K562 (cell line): ENCODE data around the gene HSD17B10. TPM values are rescaled to one million over a fixed set of nuclear protein-coding genes. Genes with fewer than 3 reads are reported as not detected.

ENCODE experiments used
- BHLHE40 ChIP-seq: IDR thresholded peaks from 2 replicates; pipeline ENCODE4 v1.6.1; 2011; ENCODE audit warnings: low read length, improper control_type of control experiment
- CCNT2 ChIP-seq: IDR thresholded peaks from 2 replicates; pipeline ENCODE4 v1.6.1; 2011; ENCODE audit warnings: borderline replicate concordance, low read depth, mild to moderate bottlenecking, moderate library complexity, mixed read lengths, low read length; ENCODE audit not compliant: insufficient read length; ENCODE audit errors: extremely low read depth
- CTCF ChIP-seq, 3 experiments: IDR thresholded peaks in 2 of 3; conservative IDR thresholded peaks in 1 of 3; 2 replicates each; pipeline ENCODE4 v1.5.1; 2011 to 2012; ENCODE audit warnings: low read length in 3 of 3, mild to moderate bottlenecking in 3 of 3, control low read depth in 2 of 3, improper control_type of control experiment in 1 of 3, inconsistent platforms in 1 of 3, low read depth in 1 of 3, mixed read lengths in 1 of 3, moderate library complexity in 1 of 3; ENCODE audit not compliant: insufficient read depth in 2 of 3
- GABPA ChIP-seq: fragments of 200-800 bp; sonication (Bioruptor generic); conservative IDR thresholded peaks from 2 replicates; pipeline ENCODE4 v1.6.1; 2016; ENCODE audit warnings: low read depth, missing genetic modification characterization, missing compliant biosample characterization
- HNRNPLL ChIP-seq: fragments of 200-400 bp; formaldehyde crosslinking; IDR thresholded peaks from 2 replicates; pipeline ENCODE4 v1.6.1; 2017; ENCODE audit warnings: low read length, low read depth, mild to moderate bottlenecking; ENCODE audit not compliant: poor library complexity, severe bottlenecking
- KLF13 ChIP-seq: fragments of 450-650 bp; IDR thresholded peaks from 2 replicates; pipeline ENCODE4 v1.6.1; 2016; ENCODE audit warnings: missing genetic modification characterization, low read depth, mild to moderate bottlenecking, missing compliant biosample characterization, moderate library complexity, borderline replicate concordance
- MTA1 ChIP-seq: fragments of 450-650 bp; IDR thresholded peaks from 2 replicates; pipeline ENCODE4 v1.6.1; 2017; ENCODE audit warnings: borderline replicate concordance
- NFE2 ChIP-seq: IDR thresholded peaks from 2 replicates; pipeline ENCODE4 v1.6.1; 2014; ENCODE audit warnings: antibody characterized with exemption, low read depth
- NFYB ChIP-seq: IDR thresholded peaks from 2 replicates; pipeline ENCODE4 v1.6.1; 2011; ENCODE audit warnings: mild to moderate bottlenecking, moderate library complexity; ENCODE audit not compliant: insufficient read length; ENCODE audit errors: extremely low read depth
- SPI1 ChIP-seq: IDR thresholded peaks from 2 replicates; pipeline ENCODE4 v1.6.1; 2011; ENCODE audit warnings: low read depth, low read length, control low read depth, borderline replicate concordance
- YY1 ChIP-seq, 3 experiments: IDR thresholded peaks; 2 replicates each; pipeline ENCODE4 v1.6.1; 2011; ENCODE audit warnings: low read length in 2 of 3, mild to moderate bottlenecking in 2 of 3, moderate library complexity in 2 of 3, borderline replicate concordance in 1 of 3, control low read depth in 1 of 3, low read depth in 1 of 3; ENCODE audit not compliant: insufficient read depth in 3 of 3, insufficient replicate concordance in 2 of 3, control insufficient read depth in 1 of 3, insufficient read length in 1 of 3; ENCODE audit errors: extremely low read depth in 1 of 3
- ZBTB2 ChIP-seq: fragments of 450-650 bp; IDR thresholded peaks from 2 replicates; pipeline ENCODE4 v1.6.1; 2016; ENCODE audit warnings: antibody characterized with exemption
- ZNF134 ChIP-seq: fragments of 250-450 bp; sonication (Bioruptor Pico); conservative IDR thresholded peaks from 2 replicates; pipeline ENCODE4 v1.4.0; 2020
- ZNF232 ChIP-seq: sonication (generic); formaldehyde crosslinking; IDR thresholded peaks from 2 replicates; pipeline ENCODE4 v1.8.0; 2022; ENCODE audit warnings: mild to moderate bottlenecking, missing genetic modification reagents
- ZNF408 ChIP-seq: fragments of 250-450 bp; sonication (Bioruptor Pico); IDR thresholded peaks from 2 replicates; pipeline ENCODE4 v1.4.0; 2020; ENCODE audit warnings: low read depth, mild to moderate bottlenecking, moderate library complexity
- ZNF512 ChIP-seq: IDR thresholded peaks from 2 replicates; pipeline ENCODE4 v1.6.1; 2016; ENCODE audit warnings: missing genetic modification characterization, missing compliant biosample characterization
- polyA plus RNA-seq, 8 experiments: library from polyadenylated mRNA; depleted of rRNA in 4 of 8; stranded (reverse) in 5 of 8; unstranded in 3 of 8; fragments of >200 nt; fragmentation: Nextera tagmentation in 2 of 8; fragmentation: Illumina TruSeq in 1 of 8; extraction: Ambion mirVana in 2 of 8; extraction: Trizol in 1 of 8; gene quantifications; 2 replicates each; pipeline versions ENCODE4 v1.2.1 to v1.2.3, GENCODE V29; 2011 to 2014; ENCODE audit warnings: inconsistent platforms in 1 of 8, missing spikeins in 1 of 8
- total RNA-seq, 7 experiments: library from RNA; depleted of rRNA in 6 of 7; stranded (reverse); fragments of >200 nt in 6 of 7; fragmentation: Illumina TruSeq in 2 of 7; extraction: Trizol in 2 of 7; gene quantifications; 2 replicates each; pipeline versions ENCODE4 v1.2.1 to v1.2.3, GENCODE V29; 2011 to 2021; ENCODE audit warnings: low replicate concordance in 1 of 7

The HSD17B10 gene
- total and polyA plus RNA-seq, 9 of the 15 experiments (the other 6 are each of a cell fraction or from before 2014, with no cell fraction given): 45.3 to 221 (median 186) TPM

GRCh38 chrX:53433651-53434639 lies at the start of gene HSD17B10 (continued):
- peak; percentile 56 to 90 (median 86) for TF ChIP-seq YY1 (IDR thresholded peaks at IDR 0.05; ENCODE audit: borderline replicate concordance in 1 of 3, control insufficient read depth in 1 of 3, extremely low read depth in 1 of 3, insufficient read depth in 3 of 3, insufficient read length in 1 of 3, insufficient replicate concordance in 2 of 3, low read depth in 1 of 3, low read length in 2 of 3)
- TF ChIP-seq MTA1: no peak
- TF ChIP-seq HNRNPLL: peak; percentile 55
- peak; percentile 28 for TF ChIP-seq CCNT2
- no peak for TF ChIP-seq NFE2
- no peak for TF ChIP-seq ZNF512 (tag)
- TF ChIP-seq CTCF (IDR thresholded peaks at IDR 0.05 in 2 of 3, conservative IDR thresholded peaks at IDR 0.05 in 1 of 3; ENCODE audit: insufficient read depth in 2 of 3, low read depth in 1 of 3, low read length in 3 of 3): no peak
- TF ChIP-seq NFYB: peak; percentile 57
- TF ChIP-seq ZBTB2: peak; percentile 46; the same call in 1 of the 2 replicates
- TF ChIP-seq ZNF232 (CRISPR knock-in tag): no peak
- peak; percentile 66; the same call in 1 of the 2 replicates for TF ChIP-seq KLF13 (tag)
- TF ChIP-seq ZNF408 (CRISPR knock-in tag): no peak
- TF ChIP-seq ZNF134: no peak
- 0 out of 2 replicates have a peak, but pooled peaks have one; percentile 23 for TF ChIP-seq BHLHE40
- no peak for TF ChIP-seq SPI1
- TF ChIP-seq GABPA (tag): peak; percentile 71
